CD4-positive, alpha-beta T cell treated with Interleukin-1 beta for 1 hour (primary cell): ENCODE results near the gene LRBA.
A peak's percentile ranks its signal among the peaks of the same experiment; 100 is the strongest.

ENCODE experiments used
- DNase-seq, 2 donors: peaks; one replicate each; pipeline ENCODE4 v3.0.0-alpha.2; 2020 to 2022

LRBA gene

GRCh38 chr4:150308824-150309472 is 706.1 kb downstream of the LRBA start:
- DNase-seq: no peak

- DNase-seq: no peak
Observed at GRCh38 chr4:150306719-150307118, 708.4 kb downstream of the LRBA start.

DNA sequence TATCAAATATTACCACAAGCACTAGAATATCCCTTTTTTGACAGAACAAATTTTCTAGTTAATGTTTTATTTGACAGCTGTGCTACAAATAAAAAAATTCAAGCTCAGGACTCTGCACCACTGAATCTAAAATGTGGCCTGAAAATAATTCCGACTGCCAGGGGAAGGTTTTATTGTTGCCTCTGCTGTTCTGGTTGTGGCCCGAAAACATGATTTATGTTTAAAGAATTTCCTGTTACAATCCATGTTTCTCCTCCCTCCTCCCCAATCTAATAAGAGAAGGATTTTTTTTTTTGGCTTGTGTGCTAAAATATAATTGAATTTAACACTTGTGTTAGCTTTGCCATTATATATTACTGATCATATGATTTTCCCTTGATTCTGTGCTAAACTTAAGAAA is 709.1 kb downstream of the LRBA start:
- DNase-seq: no peak

DNA sequence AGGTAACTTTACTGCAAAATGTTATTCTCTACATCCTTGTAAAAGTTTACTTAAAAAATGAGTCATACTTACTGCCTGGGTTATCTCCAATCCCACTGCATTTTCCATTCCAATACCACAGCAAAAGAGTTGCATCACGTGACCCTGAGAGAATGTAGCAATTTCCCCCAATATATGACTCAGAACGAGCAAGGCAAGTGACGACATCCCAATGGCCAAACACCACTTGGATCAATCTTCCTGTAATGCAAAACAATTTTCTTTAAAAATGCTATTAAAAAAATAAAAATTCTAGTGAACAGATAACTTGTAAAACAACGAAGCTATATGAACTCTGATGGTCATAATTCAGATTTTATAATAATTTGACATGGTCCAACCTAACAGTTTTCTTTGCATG is 712.5 kb downstream of the LRBA start:
- DNase-seq: no peak

- DNase-seq: no peak
Observed at GRCh38 chr4:150299816-150300215, 715.3 kb downstream of the LRBA start.

DNA sequence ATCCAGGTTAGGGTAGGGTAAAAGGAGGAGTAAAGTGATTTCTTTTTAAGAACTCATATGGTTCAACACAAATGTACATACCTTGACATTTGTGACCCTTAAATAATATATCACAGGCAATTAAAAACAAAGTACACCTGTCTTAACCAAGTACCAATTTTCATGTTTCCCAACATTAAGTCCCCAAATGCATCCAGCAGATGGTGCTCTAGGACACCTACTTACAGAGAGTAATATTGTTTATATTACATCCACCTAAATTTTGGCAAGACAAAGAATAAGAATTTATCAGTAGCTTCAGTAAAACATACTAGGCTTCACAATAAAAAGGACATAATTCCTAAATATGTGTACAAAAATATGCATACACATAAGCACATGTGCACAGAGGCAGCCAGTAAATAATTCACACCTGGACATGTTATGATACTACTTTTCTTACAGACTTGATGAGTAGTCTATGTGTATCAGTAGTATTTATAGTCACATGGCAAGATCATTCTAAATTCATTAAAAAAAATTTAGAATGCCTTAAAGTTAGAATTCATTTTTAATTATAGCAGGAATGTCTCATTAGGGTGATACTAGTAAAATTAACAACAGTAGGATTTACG is 717.1 kb downstream of the LRBA start:
- peak in 1 of 2 donors; percentile 32 for DNase-seq

DNA sequence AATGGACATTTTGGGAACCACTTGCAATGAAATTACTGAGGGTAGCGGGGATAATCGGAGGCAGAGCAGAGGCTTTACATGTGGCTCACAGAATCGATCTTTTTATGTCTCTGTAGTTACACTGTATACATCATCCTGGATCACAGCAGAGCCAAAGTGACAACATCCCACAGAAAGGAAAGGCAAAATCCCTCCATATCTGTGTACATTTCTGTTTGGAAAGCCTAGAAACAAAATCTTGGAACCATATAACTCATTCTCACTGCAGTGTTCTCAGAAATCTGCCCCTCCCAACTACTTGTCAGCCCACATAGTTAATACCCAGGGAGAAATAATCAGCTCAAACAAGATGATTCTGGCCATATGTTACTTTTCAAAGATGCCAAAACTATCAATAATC is 725.2 kb downstream of the LRBA start:
- no peak for DNase-seq

DNA sequence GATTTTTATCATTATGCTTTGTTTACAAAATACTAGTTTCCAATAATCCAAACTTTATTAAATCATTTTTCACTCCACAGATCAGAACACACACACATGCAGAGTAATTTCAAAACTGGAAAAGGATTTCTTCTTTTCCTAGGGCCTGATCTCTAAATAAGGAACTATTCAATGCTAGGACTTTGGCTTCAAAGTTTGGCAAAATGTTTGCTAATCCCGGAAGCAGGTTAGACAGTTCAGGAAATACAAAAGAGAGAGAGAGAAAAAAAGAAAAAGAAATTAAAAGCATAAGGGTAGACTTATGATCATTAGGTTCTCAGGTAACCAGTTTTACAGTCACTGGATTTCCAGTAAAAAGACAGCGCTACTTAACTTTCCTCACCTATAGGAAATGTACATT is 725.9 kb downstream of the LRBA start:
- DNase-seq: no peak

DNA sequence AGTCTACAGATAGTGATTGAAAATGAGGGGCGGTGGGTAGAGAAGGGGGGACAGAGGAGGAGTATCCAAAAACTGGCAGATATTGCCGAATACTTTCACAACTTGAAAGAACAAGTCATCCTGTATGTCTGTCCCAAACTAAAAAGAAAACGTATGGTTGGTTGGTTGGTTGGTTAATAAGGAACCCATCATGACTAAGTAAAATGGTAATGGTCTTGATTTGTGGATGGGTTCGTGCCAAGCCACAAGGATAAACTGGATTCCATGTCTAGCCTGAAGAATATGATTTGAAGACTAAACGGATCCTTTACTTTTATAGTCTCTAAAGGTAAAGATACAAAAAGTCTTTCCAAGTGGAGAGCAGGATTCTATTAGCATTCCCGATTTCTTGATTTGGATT is 728.4 kb downstream of the LRBA start:
- DNase-seq: no peak

GRCh38 chr4:150283689-150284088 is 731.4 kb downstream of the LRBA start:
- no peak for DNase-seq

- no peak for DNase-seq
Observed at GRCh38 chr4:150280975-150281374, 734.1 kb downstream of the LRBA start.

DNA sequence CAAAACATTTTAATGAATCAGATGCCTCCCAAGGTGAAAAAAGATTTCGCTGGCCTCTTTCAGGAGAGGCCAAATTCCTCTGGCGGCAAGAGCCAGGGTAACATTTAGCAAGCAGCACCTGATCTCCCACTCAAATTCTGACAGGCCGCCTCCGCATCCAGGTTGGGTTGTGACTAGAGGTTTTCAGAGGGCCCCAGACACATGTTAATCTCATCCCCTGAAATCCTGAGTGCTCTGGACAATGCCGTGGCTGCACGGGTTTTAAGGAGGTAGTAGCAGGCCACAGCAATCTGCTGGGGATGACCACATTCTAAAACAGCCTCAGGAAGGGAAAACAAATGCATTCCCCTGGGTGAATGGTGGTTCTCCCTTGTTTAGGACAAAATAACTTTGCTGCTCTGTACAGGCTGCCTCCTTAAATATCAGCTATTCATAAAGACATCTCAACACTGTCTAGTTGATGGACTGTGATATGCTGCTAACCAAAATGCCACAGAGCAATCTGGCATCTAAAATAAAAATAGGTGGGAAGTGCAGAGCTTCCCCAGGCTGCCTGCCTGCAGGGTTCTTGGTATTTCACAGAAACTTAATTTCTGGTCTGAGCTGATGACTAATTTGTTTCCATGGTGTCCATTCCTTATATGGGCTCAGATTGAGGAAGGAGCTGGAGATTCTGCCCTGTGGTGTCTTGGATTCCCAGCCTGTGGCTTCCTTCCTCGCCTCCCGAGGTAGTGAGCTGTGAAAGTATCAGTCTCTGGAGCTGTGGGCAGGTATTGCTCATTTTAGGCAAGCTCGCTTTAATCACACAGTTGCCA is 734.8 kb downstream of the LRBA start:
- no peak for DNase-seq

GRCh38 chr4:150278206-150278605 is 736.9 kb downstream of the LRBA start:
- DNase-seq: no peak

GRCh38 chr4:150268444-150268843 is 746.6 kb downstream of the LRBA start:
- DNase-seq: no peak

GRCh38 chr4:150265806-150266205 is 749.3 kb downstream of the LRBA start:
- no peak for DNase-seq

DNA sequence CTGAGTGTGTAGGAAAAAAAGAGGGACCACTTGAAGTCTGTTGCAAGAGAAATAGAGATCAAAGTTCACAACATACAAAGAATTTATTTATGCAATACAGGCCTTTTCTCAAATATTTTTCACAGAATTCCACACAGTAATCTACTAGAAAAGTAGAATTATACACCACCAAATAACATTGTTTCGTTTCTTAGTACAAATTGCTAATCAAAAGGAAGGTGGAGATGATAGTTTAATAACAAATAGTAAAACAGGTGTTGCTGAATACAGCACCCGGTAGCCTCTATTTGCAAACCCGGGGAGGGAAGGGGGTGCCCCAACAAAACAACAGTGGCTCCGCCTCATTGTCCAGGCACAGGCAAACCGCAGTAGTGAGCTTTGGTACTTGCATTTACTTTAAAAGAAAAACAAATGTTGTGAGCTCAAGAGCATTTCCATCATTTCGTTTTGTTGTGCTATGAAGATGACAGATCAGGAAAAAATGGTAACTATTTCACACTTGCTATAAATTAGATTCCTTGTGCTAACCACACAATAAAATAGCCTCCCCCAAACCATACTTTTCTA is 750.4 kb downstream of the LRBA start:
- no peak for DNase-seq

DNA sequence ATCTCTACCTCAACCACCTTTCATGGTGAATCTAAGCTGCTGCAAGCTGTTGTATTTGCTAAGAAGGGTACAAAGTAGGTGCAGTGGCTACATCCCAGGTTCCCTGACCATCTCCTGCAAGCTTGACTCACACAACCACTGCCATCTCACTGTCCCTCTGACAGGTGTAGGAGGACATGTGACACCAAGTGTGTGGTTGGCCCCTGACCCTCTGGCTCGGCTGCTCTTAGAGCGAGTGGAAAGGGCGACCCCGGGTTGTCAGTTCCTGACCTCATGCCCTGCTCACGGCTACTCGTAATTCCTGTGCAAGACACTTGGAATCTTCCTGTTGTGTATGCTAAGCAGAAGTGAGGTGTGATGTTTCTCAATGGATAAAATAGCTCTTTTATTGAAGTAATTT is 752.5 kb downstream of the LRBA start:
- DNase-seq: no peak

- no peak for DNase-seq
Observed at GRCh38 chr4:150261571-150261970, 753.5 kb downstream of the LRBA start.

GRCh38 chr4:150259861-150260567 is 755.1 kb downstream of the LRBA start:
- DNase-seq: no peak

GRCh38 chr4:150258569-150258968 is 756.5 kb downstream of the LRBA start:
- no peak for DNase-seq

DNA sequence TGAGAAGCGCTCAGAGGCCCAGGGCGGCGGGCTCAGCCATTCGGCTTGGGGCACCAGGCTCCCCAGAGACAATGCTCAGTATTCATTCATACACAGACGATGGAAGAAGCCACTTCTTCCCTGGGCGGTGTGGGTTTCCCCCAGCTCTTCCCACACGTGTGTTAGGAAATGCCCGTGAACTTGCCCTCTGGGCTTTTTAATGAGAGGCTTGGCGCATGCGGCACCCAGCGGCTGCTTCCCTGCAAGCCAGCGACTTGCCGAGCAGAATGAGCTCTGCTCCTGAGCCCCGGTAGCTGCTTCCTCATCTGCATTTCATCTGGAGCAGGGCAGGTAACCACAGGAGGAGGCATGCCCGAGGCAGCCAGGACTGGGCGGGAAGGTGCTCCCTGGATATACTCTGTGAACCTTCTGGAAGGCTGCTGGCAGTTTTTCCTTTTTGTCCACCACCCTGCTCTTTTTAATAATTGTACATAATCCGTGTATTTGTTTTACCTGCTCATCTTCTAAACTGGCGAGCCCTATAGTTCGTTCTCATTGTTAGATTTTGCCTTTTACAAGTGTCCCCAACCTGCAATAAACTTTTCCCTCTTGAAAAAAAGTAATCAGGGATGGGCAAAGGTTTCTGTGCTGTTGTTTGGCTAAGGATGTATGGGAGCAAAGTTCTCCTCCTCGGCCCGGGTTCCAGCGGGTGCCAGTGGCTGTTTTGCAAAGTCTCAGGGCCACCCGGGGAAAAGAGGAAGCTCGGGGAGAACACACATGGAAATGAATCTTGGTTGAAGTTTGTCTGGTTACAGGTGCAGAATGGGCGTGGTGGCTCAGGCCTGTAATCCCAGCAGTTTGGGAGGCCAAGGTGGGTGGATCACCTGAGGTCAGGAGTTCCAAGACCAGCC is 758.0 kb downstream of the LRBA start:
- no peak for DNase-seq

DNA sequence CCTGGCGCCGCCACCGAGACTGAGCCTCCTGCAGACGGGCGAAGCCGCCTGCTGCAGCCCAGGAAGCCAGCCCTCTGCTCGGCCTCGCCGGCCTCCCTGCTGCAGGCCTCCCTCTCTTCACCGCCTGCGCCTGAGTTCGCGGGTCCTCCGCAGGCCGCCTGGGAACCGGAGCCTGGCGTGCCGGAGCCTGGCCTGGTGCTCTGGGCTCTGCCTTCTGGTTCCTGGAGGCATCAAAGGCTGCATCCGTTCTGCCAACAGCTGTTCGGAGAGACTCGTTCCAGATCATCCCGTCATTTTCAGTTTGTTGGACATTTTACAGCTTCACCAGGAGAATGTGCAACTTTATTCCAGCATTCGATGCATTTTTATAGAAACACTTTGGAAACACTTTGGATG is 758.9 kb downstream of the LRBA start:
- DNase-seq: no peak
